CD4-positive, alpha-beta T cell treated with Interleukin-17A for 4 hours (primary cell): ENCODE data around the gene PRF1.
A peak's percentile ranks its signal among the peaks of the same experiment; 100 is the strongest.
"Not testable (repeated sequence)": the region's sequence is repeated elsewhere in the genome, so short reads cannot be mapped to it uniquely, and the experiment has no call there.

Experiments used
- DNase-seq: peaks from one replicate; pipeline ENCODE4 v3.0.0-alpha.2; 2020; ENCODE audit warnings: mixed read lengths

The PRF1 gene

DNA sequence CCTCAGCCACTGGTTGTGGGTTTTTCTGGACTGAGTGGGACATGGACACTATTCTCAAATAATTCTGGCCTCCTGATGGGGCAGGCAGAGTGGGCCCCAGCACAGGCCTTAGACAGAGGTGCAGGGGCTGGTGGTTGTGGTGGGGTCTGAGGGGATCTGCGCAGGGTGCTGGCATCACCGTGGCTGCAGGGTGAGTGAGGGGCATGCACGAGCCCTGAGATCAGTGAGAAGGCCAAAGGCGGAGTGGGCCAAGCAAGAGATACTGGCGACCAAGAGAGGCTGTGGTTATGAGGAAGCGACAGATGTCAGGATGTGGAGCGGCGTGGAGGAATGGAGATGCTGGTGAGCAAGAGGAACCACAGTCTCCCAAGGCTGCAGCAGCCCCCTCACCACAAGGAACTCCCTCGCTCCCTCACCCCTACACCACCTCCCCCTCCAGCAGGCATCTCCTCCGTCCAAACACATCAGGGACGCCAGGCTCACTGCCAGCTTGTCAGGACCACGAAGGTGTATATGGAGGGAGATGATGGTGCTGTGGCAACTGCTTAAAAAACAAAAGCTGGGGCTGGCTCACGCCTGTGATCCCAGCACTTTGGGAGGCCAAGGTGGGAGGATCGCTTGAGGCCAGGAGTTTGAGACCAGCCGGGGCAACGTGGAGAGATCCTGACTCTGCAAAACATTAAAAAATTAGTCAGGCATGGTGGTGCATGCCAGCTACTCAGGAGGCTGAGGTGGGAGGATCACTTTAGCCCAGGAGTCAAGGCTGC lies 9.6 kb downstream of the PRF1 start:
- DNase-seq = no peak

DNA sequence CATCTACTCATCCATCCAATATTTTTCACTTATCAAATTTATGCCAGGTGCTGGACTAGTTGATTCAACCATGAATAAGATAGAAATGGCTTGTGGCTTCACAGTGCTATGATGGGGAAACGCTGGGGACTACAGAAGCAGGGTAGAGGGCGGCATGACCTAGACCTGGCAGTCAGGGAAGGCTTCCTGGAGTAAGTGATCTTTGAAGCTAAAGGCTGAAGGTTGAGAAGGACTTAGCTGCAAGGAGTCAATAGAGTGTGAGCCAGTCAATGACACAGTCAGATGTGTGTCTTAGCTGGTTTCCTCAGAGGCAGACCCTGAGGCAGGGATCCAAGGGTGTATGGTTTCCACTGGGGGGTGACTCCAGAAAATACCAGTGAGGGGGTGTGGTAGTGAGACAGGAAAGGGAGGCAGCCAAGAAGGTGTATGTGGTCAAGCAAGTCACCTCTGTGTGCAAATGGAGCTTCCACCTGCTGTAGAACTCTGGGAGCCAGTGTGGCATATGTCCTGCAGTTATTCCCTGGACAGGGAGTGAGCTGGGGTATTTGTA lies 10.3 kb downstream of the PRF1 start:
- no peak for DNase-seq

DNA sequence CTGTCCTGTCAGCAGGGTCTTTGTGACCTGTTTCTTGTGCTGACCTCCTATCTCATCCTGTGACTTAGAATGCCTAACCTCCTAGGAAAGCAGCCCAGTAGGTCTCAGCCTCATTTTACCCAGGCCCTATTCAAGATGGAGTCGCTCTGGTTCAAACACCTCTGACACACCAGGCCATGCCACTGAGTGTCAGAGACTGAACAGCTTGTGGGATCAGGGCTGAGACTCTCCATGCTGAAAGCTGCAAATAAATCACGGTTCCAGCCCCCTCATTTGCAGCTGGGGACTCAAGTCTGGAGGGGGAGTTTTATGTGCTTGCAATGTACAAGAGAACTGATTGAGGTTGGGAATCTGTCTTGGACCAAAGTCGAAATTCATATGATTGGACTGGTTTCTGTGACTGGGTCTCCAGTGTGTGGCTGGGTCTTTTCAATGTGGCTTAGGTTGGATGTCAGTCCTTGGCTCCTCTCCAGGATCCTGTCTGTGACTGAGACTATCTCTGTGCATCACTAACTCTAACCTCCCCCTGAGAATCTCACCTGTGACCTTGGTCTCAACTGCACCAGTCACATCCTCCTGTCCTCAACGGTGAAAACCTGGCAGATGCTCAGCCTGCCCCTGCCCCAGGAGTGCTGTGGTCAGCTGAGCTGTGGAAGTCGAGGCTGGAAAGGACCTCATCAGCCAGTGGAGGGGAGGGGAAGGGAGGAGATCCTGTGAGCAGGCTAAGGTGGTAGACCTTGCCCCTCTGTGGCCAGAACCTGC lies 11.7 kb downstream of the PRF1 start:
- DNase-seq = no peak

DNA sequence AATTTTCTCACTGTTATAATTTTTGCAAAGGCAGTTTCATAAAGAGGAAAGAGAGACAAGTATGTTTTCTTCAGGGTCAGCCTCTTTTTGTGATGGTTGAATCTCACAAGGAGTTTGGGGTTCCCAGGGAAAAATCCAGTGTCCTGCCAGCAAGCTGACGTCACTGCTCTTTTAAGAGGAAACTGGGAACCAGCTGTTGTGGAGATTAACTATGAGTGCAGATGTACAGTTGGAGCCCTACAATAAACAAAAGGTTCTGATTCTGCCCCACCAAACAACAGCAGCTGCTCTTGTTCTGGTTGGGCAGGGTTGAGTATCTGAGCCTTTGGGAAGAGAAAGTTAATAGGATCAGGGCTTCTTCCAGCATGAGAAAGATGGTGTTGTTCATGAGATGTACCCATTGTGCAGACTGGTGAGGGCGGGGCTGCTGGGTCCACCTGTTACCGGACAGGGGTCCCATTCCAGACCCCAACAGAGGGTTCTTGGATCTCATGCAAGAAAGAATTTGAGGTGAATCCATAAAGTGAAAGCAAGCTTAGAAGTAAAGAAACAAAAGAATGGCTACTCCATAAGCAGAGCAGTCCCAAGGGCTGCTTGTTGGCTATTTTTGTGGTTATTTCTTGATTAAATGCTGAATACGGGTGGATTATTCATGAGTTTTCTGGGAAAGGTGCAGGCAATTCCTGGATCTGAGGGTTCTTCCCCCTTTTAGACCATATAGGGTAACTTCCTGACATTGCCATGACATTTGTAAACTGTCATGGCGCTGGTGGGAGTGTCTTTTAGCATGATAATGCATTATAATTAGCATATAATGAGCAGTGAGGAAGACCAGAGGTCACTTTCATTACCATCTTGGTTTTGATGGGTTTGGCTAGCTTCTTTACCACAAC lies 12.5 kb downstream of the PRF1 start:
- DNase-seq = no peak

DNA sequence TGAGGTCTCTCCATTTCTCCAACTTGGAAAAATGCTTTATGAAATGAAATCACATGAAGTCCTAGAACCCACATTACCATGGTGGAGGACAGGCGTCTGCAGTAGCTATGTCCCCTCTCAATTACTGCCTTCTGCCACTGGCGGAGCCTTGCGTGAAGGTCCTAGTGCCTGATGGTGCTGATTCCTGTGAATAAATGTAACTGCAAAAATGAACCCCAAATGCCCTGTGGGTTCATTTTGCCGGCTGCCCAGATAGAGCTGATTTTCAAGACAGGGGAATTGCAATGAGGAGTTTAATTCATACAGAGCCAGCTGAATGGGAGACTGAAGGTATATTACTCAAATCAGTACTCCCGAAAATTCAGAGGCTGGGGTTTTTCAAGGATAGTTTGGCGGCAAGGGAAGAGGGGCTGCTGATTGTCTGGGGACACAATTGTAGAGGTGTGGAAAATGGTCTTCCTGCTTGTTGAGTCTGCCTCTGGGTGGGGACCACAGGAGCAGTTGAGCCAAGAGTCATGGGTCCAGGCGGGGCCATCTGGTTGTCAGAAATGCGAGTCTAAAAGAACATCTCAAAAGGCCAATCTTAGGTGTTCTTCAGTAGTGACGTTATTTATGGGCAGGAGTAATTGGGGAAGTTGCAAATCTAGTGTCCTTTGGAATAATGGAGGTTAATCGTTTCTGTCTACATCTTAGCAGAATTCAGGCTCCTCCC lies 13.5 kb downstream of the PRF1 start:
- no peak for DNase-seq

DNA sequence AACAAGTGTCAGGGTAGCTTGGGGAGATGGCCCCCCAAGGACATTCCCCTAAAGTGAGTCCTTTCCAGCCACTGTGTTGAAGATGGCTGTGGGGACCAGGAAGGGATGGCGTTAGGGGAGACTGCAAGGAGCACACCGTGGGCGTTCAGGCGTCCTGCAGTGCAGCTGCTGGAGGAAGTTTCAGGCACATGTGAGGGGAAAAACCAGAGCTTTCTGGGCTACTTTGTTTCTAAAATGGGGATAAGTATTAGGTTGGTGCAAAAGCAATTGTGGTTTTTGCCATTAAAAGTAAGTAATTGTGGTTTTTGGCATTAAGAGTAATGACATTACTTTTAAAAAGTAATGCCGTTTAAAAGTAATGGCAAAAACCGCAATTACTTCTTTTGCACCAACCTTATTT lies 14.3 kb downstream of the PRF1 start:
- DNase-seq = no peak

DNA sequence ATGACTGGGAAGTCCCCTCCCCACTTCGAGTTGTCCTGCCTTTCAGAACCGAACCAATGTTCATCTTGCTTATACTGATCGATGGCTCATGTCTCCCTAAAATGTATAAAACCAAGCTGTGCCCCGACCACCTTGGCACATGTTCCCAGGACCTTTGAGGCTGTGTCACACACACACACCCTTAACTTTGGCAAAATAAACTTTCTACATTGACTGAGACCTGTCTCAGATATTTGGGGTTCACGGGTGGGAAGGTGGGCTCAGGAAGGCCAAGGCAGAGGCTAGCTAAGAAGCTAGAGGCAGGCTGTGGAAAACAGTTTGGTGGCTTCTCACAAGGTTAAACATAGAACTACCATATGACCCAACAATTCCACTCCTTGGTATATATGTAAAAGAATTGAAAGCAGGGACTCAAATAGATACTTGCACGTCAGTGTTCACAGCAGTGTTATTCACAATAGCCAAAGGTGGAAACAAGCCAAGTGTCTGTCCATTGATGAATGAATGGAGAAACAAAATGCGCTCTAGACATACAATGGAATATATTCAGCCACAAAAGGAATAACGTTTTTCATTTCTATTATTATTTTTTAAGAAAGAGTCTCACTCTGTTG lies 15.4 kb downstream of the PRF1 start:
- DNase-seq = no peak

DNA sequence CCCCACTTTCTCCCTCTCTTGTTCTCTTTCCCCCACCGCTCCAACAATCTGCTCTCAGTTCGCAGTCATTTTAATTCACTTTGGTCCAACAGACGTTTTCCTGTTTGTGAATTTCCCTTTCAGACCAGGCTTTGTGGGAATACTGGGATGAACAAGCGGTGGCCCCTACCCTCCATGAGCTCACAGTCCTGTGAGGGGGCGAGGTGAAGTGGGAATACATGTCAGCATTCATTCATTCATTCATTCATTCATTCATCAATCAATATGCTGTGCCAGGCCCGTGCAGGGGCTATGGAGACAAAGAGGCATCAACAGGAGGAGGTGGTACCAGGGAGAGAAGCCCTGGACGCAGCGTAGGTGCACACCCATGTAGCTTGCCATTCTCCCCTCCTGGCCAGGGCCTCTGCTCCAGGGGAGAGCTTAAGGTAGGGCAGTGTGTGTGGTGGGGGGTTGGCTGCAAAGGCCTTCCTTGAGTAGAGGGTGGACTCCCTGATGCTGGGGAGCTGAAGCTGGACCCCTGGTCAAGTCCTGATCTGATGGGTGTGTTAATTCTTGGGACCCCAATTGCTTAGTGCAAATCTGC lies 16.1 kb downstream of the PRF1 start:
- DNase-seq = no peak

DNA sequence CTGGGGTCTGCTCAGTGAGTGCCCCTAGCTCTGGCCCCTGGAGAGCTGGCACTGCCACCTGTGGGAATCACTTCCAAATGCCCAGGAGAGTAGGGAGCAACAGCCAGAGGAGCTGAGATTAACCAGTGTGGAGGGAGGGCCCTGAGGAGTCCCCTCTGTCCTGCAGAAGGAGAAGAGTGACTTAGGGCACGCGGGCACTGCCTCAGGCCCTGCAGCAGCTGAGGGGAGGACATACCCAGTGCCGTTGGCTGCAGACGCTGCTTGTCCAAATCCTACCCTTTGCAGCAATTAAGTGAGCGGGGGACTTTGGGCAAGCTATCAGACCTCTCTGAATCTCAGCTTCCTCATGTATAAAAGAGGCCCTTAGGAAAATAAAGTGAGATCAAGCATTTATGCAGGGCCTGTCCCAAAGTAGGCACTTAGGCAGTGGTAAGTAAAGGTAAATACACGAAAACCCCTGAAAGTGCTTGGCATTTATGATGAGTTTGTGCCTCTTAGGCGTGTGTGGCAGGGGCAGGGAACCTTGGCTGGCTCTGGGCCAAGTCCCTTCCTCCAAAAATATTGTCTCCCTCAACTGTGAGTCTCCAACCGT lies 16.9 kb downstream of the PRF1 start:
- DNase-seq = no peak

DNA sequence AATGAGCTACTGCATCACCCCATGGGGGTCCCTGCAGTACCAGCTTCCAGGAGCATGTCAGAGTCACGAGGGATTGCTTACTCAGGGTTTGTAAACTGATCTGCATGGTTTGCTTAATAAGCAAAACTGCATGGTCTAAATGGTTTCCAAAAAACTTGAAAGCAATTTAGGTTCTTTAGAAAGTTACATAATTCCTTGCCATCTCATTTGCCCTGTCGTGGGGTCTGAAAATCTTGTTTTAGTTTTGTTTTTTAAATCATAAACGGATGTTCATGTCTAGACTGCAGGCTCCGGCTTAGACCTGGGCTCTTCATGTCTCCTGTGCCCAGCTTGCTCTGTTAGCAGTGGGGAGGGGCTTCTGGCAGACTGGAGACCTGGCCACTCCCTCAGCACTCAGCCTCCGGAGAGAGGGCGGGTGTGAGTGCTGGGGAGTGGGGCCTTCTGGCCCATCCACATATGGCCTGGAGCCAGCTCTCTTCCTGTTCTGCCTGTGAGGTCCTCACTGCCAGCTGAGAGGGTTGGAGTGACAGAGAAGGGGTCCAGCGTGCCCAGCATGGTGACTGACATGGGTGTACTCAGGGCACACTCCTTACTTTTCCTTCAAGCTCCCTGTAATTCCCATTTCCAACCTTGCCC lies 17.5 kb downstream of the PRF1 start:
- no peak for DNase-seq

DNA sequence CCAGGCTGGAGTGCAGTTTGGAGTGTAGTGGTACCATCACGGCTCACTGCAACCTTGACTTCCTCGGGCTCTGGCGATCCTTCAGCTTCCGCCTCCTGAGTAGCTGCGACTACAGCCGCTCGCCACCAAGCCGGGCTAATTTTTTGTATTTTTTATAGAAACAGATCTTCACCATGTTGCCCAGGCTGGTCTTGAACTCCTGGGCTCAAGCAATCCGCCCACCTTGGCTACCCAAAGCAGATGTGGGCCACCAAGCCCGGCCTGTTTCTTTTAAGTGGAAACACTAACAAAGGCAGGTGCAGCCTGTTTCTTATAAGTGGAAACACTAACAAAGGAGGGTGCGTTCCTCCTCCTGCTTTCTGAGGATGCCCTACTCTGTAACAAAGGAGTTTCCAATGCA lies 18.2 kb downstream of the PRF1 start:
- DNase-seq = no peak

DNA sequence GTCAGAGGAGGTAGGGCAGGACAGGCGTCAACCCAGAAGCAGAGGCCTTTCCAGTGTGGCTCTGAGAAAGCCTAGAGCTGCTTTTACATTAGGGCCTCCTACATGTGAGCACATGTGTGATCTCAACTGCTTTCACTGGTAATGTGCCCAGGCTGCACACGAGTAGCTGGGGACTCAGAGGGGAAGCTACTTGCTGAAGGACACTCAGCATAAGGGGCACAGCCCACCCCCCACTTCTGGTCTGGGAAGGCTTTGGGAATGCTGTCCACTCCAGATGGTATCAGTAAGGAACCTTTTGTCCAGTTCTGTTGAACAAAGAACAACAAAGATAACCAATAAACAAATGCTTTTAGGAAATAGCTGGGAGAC lies 18.9 kb downstream of the PRF1 start:
- no peak for DNase-seq

DNA sequence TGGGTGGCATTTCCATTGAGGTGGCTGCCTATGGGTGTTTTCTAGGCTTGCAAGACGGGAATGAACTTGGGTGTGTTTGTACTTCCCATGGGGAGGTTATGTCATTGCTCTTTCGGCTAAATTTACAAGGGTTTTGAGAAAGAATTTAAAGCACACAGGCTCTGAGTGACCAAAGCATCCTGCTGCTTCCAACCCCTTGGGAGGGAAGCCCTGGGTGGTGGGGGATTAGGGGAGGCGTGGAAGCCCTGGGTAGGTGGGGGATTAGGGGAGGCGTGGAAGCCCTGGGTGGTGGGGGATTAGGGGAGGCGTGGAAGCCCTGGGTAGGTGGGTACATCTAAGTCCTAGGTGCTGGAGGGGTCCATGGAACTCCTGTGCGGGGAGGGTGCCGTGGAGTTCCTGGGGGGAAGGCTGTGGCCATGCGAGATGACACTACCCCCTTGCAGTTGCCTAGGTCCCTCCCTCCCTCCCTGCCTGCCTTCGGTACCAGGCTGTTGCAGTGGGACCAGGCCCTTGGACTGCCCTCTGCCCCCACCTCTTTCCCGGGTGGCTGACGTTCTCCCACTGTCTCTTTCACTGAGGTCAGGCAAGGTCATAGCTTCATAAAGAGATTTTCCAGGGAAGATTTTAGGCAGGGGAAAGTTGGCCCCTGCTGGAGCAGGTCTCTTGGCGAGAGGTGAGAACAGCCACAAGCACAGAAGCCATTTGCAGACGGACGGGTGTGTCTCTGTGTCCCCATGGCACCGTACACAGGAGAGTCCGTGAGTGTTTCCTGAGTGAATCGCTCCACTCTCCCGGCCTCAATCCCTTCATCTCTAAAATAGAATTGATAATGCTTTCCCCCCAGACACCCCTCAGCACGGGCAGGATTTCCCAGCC lies 19.5 kb downstream of the PRF1 start:
- DNase-seq = no peak

DNA sequence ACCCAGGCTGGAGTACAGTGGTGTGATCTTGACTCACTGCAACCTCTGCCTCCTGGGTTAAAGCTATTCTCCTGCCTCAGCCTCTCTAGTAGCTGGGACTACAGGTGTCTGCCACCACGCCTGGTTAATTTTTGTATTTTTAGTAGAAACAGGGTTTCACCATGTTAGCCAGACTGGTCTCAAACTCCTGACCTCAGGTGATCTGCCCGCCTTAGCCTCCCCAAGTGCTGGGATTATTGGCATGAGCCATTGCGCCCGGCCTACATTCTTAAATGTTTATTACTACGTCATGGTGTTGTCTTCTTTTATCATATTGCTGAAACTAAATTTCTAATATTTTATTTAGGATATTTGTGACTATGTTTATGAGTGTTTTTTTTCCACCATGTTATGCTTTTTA lies 21.4 kb downstream of the PRF1 start:
- DNase-seq = not testable (repeated sequence)

DNA sequence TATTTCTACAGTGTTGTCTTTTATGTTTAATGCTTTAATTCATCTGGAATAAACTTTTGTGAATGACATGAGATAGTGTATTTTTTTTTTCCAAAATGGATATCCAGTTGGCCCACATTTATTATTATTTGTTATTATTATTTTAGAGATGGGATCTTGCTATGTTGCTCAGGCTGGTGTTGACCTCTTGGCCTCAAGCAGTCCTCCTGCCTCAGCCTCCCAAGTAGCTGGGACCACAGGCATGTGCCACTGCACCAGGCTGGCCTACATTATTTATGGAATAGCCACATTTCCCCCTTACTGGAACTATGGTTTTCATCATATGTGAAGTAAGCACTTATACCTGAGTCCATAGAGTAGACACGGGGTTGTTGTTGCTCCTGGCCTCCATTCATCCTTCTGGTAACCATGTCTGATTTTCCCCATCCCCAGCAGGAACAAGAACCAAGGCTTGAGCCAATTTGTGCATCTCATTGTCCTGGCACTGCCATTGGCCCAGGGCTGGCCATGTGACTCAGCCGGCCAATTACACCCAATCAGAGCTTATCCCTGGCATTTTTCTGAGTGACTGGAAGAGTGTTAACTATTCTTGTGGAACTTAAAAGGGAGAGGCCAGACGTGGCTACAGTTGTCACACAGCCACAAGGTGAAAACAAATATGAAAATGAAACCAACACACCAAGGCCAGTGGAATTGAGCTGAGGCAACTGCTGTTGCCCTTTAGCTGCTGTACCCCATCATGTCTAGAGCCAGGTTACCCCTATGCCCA lies 23.1 kb downstream of the PRF1 start:
- DNase-seq = no peak

DNA sequence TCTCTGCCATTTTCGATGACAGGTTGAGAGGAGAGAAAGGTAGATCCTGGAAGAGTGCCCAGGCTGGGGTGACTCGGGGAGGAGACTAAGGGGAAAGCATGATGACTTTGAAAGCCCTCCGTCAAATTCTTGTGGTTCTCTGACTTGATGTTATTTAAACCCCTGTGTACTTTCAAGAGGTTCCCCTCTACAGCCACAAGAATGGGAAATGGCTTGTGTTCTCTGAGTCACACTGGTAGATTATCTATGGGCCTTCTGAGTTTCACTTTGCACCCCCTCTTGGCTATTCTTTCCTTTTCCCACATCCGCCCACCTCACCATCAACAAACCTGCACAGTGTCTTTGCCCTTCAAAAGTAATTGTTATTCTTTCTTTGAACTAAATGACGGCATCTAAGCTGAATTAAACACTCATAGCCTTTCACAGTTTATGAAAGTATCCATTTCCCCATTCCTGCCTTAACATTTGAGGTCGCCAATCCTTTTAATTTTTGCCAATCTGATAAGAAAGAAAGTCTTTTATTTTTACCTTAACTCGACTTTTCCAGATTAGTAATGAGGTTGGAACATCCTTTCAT lies 24.1 kb downstream of the PRF1 start:
- peak; percentile 79 for DNase-seq

DNA sequence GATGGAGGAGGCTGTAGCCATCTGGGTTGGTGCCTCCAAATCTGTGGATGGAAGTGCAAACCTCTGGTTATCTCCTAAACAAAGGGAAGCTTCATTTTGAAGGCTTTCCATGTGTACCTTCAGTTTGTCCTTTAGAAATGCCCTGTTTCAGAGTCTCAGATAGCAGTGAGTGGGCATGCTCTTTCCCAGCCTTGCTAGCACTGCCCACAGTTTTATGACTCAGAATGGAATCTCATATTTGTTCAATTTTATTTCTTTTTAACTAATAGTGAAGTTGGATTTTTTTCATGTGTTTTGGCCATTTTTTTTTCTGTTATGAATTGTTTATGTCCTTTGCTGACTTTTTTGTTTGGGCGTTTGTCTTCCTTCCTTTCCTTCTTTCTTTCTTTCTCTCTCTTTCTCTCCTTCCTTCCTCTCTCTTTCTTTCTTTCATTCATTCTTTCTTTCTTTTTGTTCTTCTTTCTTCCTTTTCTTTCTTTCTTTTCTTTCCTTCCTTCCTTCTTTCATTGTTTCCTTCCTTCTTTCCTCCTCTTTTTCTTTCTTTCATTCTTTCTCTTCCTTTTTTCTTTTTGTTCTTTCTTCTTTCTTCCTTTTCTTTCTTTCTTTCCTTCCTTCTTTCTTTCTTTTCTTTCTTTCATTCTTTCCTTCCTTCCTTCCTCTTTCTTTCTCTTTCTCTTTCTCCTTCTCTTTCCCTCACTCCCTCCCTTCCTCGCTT lies 25.6 kb downstream of the PRF1 start:
- no peak for DNase-seq
